Testis (tissue), 3 donors: ENCODE measurements around the gene GRAMD1B. TPM values are rescaled to one million over a fixed set of nuclear protein-coding genes. Genes with fewer than 3 reads are reported as not detected.
A peak's percentile ranks its signal among the peaks of the same experiment; 100 is the strongest.

Experiments
- DNase-seq: peaks from one replicate; pipeline ENCODE4 v3.0.0-alpha.2; 2019
- H3K27ac ChIP-seq, 2 donors: fragments of 200-600 bp; sonication (generic); one replicate each; pipeline ENCODE4 v1.5.1; 2019
- H3K27me3 ChIP-seq: fragments of 200-600 bp; sonication (generic); one replicate; pipeline ENCODE4 v1.5.1; 2019
- H3K36me3 ChIP-seq: fragments of 200-600 bp; sonication (generic); one replicate; pipeline ENCODE4 v1.5.1; 2017; ENCODE audit warnings: low read depth; ENCODE audit errors: missing control alignments
- H3K4me1 ChIP-seq: fragments of 200-600 bp; sonication (generic); one replicate; pipeline ENCODE4 v1.5.1; 2019
- H3K4me3 ChIP-seq, 2 donors: fragments of 200-600 bp; sonication (generic); one replicate each; pipeline ENCODE4 v1.5.1; 2017 to 2019
- H3K9me3 ChIP-seq: fragments of 200-600 bp; sonication (generic); one replicate; pipeline ENCODE4 v1.5.1; 2017
- POLR2A ChIP-seq: fragments of 450-650 bp; IDR thresholded peaks from one replicate; pipeline ENCODE4 v1.6.1; 2017; ENCODE audit warnings: antibody characterized with exemption, mild to moderate bottlenecking, moderate library complexity
- WGBS, 2 donors: methylation state at CpG; one replicate each; pipeline ENCODE4 v1.1.5; 2018; 5-methylcytosine and 5-hydroxymethylcytosine counted together
- intact Hi-C: fragments of 100-400 bp; cut with DNase I; formaldehyde crosslinking; loops from one replicate; pipeline ENCODE4 v1.15.1; 2023; ENCODE audit warnings: low total_unique reads
- polyA plus RNA-seq: library from polyadenylated mRNA; stranded (reverse); fragments of 350-450 nt; fragmentation: Illumina TruSeq; extraction: RNeasy Lipid Tissue Mini Kit (QIAGEN cat#74804); gene quantifications from one replicate; pipeline ENCODE4 v1.2.3, GENCODE V29; 2014; ENCODE audit warnings: low read depth, low replicate concordance; ENCODE audit not compliant: insufficient read depth
- total RNA-seq, 2 donors: library from RNA; depleted of rRNA; stranded (reverse); fragments of >200 nt; gene quantifications; one replicate each; pipeline ENCODE4 v1.2.3, GENCODE V29; 2016
- TF ChIP-seq, protein P1 (sequence below), 3 experiments: fragments of 450-650 bp in 2 of 3; fragments of 200-600 bp in 1 of 3; sonication (generic) in 1 of 3; IDR thresholded peaks; one replicate each; pipeline ENCODE4 v1.5.1; 2016 to 2019; ENCODE audit warnings: antibody characterized with exemption in 3 of 3, mild to moderate bottlenecking in 2 of 3, moderate library complexity in 1 of 3

Gene GRAMD1B
- total and polyA plus RNA-seq, 3 donors from 2014 or later: 48.1 to 78.9 (median 48.9) TPM

DNA sequence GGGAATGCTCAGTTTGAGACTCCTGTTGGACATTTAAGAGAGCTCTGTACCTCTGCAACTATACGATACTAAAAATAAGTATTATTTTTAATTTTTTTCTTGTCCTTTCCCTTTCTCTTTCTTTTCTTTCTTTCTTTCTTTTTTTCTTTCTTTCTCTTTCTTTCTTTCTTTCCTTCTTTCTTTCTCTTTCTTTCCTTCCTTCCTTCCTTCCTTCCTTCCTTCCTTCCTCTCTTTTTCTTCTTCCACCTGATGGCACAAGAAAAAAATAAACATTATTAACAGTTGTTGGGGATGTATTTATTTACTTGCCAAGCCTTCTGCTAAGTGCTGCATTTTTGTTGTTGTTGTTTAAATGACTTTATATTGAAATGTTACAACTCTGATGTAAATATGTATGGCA, 39.5 kb downstream of the GRAMD1B start:
- Histone ChIP-seq H3K9me3 (no peaks in the 10 kb centered on the region), H3K36me3 (no peaks in the 10 kb centered on the region), H3K27ac (peak overlapping the region in 1 of 2 donors; percentile 13), H3K4me3 (no peak overlapping the region), H3K4me1 (peaks cover 1% of the 10 kb centered on the region), H3K27me3 (no peaks in the 10 kb centered on the region)
- WGBS, 2 donors: 57 to 69% methylated on average over 1 of the region's 1 CpG
- intact Hi-C loops: no loop called here
- no peak for DNase-seq
- TF ChIP-seq, protein P1, sequence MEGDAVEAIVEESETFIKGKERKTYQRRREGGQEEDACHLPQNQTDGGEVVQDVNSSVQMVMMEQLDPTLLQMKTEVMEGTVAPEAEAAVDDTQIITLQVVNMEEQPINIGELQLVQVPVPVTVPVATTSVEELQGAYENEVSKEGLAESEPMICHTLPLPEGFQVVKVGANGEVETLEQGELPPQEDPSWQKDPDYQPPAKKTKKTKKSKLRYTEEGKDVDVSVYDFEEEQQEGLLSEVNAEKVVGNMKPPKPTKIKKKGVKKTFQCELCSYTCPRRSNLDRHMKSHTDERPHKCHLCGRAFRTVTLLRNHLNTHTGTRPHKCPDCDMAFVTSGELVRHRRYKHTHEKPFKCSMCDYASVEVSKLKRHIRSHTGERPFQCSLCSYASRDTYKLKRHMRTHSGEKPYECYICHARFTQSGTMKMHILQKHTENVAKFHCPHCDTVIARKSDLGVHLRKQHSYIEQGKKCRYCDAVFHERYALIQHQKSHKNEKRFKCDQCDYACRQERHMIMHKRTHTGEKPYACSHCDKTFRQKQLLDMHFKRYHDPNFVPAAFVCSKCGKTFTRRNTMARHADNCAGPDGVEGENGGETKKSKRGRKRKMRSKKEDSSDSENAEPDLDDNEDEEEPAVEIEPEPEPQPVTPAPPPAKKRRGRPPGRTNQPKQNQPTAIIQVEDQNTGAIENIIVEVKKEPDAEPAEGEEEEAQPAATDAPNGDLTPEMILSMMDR (IDR thresholded peaks at IDR 0.05): no peak
- TF ChIP-seq POLR2A: no peak

DNA sequence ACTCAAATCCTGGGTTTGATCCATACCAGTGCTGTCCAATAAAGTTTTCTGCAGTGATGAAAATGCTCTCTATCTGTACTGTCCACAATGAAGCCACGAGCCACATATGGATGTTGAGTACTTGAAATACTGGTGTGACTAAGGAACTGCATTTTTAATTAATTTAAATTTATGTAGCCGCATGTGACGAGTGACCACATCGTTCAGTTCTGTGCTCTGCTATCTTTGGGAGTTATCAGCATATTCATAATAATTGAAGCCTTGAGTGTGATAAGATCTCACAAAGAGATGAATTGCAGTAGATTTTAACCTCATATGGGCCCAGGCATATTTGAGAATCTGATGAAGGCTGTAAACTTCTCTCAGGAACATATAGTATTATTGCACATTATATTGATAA, 40.8 kb downstream of the GRAMD1B start:
- intact Hi-C loops: no loop called here
- 84 to 85% methylated on average over 4 of the region's 4 CpGs for WGBS, 2 donors
- Histone ChIP-seq H3K27ac (no peak overlapping the region), H3K9me3 (no peaks in the 10 kb centered on the region), H3K27me3 (no peaks in the 10 kb centered on the region), H3K4me1 (peaks cover 14% of the 10 kb centered on the region), H3K36me3 (no peaks in the 10 kb centered on the region), H3K4me3 (no peak overlapping the region)
- no peak for DNase-seq
- no peak for TF ChIP-seq POLR2A
- TF ChIP-seq, protein P1 (IDR thresholded peaks at IDR 0.05): no peak

DNA sequence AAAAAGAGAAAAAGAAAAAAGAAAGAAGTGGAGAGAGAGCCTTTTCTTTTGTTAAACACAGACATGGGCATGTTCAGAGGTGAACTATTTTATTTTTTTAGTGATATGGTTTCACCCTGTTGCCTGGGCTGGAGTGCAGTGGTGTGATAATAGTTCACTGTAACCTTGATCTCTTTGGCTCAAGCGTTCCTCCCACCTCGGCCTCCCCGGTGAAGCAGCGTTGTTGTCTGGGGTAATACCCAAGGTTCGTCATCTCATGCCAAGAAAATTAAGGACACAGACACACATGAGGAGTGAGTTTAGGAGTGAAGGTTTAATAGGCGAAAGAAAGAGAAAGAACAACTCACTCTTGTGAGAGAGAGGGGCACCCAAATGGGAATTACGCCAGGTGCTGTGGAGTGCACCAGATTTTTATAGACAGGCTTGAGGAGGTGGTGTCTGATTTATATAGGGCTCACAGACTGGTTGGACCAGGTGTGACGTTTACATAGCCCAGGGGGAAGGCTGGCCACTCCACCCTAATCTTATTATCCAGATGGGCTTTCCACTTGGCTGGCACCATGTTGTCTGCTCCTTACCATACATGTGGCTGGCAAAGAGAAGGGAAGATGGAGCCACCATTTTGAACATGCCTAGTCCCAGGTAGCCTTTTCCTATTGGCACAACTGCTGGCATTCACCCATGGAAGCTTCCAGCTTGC, 42.3 kb downstream of the GRAMD1B start:
- H3K4me1 ChIP-seq: peaks cover 15% of the 10 kb centered on the region
- H3K27ac ChIP-seq: peak overlapping the region in 1 of 2 donors; percentile 59
- intact Hi-C loops: no loop called here
- 51 to 70% methylated on average over 8 of the region's 8 CpGs for WGBS, 2 donors
- no peaks in the 10 kb centered on the region for H3K9me3 ChIP-seq
- no peak for TF ChIP-seq POLR2A
- TF ChIP-seq, protein P1 (IDR thresholded peaks at IDR 0.05): no peak
- peak; percentile 40 for DNase-seq
- no peaks in the 10 kb centered on the region for H3K36me3 ChIP-seq
- no peaks in the 10 kb centered on the region for H3K27me3 ChIP-seq
- no peak overlapping the region for H3K4me3 ChIP-seq

DNA sequence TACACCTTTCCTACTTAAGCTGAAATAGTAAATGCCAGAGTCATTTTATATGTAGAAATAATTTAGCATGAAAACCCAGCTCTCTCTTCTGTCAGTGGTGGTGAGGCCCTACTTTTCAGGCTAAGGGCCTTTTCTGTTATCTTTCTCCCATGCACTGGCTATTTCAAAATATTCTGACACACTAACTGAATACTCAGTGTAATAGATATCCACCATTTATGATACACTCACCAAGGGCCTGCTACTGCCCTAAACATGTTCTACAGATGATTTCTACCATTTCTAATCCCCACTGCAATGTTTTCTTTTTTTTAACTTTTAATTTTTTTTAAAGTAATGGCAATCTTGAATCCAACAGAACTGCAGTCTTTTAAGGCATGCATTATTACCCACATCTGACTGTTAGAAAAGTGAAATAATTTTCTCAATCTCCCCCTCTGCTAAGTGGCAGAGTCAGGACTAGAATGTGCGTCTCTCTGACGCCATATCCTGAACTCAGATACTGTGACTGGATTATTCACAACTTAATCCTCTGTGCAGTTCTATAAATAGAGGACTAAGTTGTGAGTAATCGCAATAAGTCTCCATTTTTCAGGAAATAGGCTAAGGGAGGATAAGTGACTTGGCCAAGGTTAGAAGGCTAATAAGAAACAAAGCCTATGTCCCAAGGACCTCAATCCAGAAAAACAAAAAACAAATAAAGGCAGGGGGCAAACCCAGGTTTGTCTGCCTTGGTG, 44.0 kb downstream of the GRAMD1B start:
- no peaks in the 10 kb centered on the region for H3K9me3 ChIP-seq
- peaks cover 15% of the 10 kb centered on the region for H3K4me1 ChIP-seq
- H3K4me3 ChIP-seq: no peak overlapping the region
- no peaks in the 10 kb centered on the region for H3K36me3 ChIP-seq
- peak overlapping the region in 1 of 2 donors; percentile 63 for H3K27ac ChIP-seq
- intact Hi-C loops: no loop called here
- H3K27me3 ChIP-seq: no peaks in the 10 kb centered on the region
- no peak for DNase-seq
- WGBS, 2 donors: 60 to 75% methylated on average over 3 of the region's 3 CpGs
- TF ChIP-seq, protein P1 (IDR thresholded peaks at IDR 0.05): no peak
